C4-2B (cell line): Measurements from ENCODE around the gene MIER3.

ENCODE experiments used
- CTCF ChIP-seq: fragments of 450-650 bp; conservative IDR thresholded peaks from 2 replicates; pipeline ENCODE4 v1.5.1; 2017; ENCODE audit warnings: mild to moderate bottlenecking
- ZFX ChIP-seq: fragments of 450-650 bp; IDR thresholded peaks from 2 replicates; pipeline ENCODE4 v1.6.1; 2017

GRCh38 chr5:56922922-56923321, 29.0 kb downstream of the MIER3 start:
- TF ChIP-seq CTCF (no peak), ZFX (no peak)
